ENCODE results near the gene SLC29A3. TPM values are rescaled to one million over a fixed set of nuclear protein-coding genes. Genes with fewer than 3 reads are reported as not detected.

Gene SLC29A3
- total and polyA plus RNA-seq, 2 experiments from 2014 or later: 10.3 to 12.3 TPM

DNA sequence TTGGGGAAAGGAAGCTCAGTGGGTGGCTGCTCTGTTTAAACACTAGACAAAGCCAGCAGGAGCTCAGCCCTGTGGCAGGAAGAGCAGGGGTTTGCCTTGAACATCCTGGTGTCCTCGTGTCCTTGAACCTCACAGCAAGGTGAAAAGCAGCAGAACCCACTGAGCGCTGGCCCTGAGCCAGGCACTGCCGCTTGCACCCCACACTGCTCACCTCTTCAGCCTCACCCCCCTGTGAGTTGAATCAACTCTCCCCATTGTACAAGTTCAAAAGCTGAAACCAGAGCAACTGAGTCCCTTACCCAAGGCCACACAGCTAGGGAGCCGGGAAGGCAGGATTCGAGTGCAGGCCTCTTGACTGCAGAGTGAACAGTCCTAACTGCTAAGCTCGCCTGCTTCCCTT, 32.0 kb downstream of the SLC29A3 start:
- no peak overlapping the region for H2AFZ ChIP-seq
- no peak overlapping the region for H3K4me3 Mint-ChIP-seq
- TF ChIP-seq EZH2phosphoT487 (IDR thresholded peaks at IDR 0.05; ENCODE audit: unreplicated experiment): no peak
- no peak for TF ChIP-seq NANOG (IDR thresholded peaks at IDR 0.05; ENCODE audit: borderline replicate concordance)
- TF ChIP-seq STAT1 (IDR thresholded peaks at IDR 0.05; ENCODE audit: unreplicated experiment): no peak
- H4K20me1 ChIP-seq (replicated peaks; ENCODE audit: insufficient read depth): no peaks in the 10 kb centered on the region
- peaks cover 17% of the 10 kb centered on the region for H3K4me1 Mint-ChIP-seq
- no peak for DNase-seq (ENCODE audit: low spot score)
- H3K4me1 ChIP-seq (ENCODE audit: insufficient read depth): 0 out of 2 replicates have a peak, but pooled peaks cover 4% of the 10 kb centered on the region
- no peak overlapping the region for H3K27ac ChIP-seq (ENCODE audit: low read depth)
- no peaks in the 10 kb centered on the region for H3K27me3 ChIP-seq (ENCODE audit: insufficient read depth)
- no peaks in the 10 kb centered on the region for H3K9me2 ChIP-seq (ENCODE audit: insufficient read depth)
- ATAC-seq: no peak
- no peak overlapping the region for H3K4me2 ChIP-seq
- no peaks in the 10 kb centered on the region for H3K79me2 ChIP-seq (replicated peaks; ENCODE audit: insufficient read depth)
- H3K9me3 Mint-ChIP-seq: no peaks in the 10 kb centered on the region
- H3K36me3 ChIP-seq (ENCODE audit: insufficient read depth): no peaks in the 10 kb centered on the region
- H3K36me3 Mint-ChIP-seq (ENCODE audit: low read depth): peaks cover 6% of the 10 kb centered on the region; the same call in 1 of the 3 replicates
- H3K27ac Mint-ChIP-seq: no peak overlapping the region
- H3F3A ChIP-seq (replicated peaks; ENCODE audit: low read depth): no peaks in the 10 kb centered on the region
- H3K27me3 Mint-ChIP-seq (ENCODE audit: insufficient read depth, low read depth, poor library complexity): peaks cover 7% of the 10 kb centered on the region
- no peak overlapping the region for H3K4me3 ChIP-seq

DNA sequence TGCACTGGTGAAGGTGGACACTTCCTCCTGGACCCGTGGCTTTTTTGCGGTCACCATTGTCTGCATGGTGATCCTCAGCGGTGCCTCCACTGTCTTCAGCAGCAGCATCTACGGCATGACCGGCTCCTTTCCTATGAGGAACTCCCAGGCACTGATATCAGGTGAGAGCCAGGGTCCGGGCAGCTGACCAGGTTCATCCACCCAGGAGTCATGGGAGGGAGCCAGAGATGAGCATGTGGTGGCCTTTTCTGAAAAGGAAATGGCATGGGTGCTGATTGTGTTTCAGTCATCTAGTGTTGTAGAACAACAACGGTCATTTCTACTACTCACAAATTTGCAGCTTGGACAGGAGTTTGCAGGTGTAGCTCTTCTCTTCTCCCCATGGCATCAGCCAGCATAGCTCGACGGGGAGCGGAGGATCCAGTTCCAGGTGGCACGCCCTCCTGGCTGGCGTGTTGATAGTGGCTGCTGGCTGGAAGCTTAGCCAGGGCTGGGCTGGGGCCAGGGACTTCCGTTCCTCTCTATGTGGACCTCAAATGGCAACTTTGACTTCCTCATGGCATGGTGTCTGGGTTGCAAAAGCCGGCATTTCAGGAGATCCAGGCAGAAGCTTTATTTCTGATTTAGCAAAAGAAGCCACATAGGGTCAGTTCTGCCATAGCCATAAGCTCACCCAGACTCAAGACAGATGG, 32.7 kb downstream of the SLC29A3 start:
- Histone ChIP-seq H3K4me2 (no peak overlapping the region), H3K36me3 (ENCODE audit: insufficient read depth) (no peaks in the 10 kb centered on the region; the same call in 1 of the 2 replicates), H4K20me1 (replicated peaks; ENCODE audit: insufficient read depth) (no peaks in the 10 kb centered on the region), H3K4me1 (ENCODE audit: insufficient read depth) (0 out of 2 replicates have a peak, but pooled peaks cover 4% of the 10 kb centered on the region), H3K4me3 (no peak overlapping the region), H3K27me3 (ENCODE audit: insufficient read depth) (no peaks in the 10 kb centered on the region), H3K27ac (ENCODE audit: low read depth) (no peak overlapping the region), H3K79me2 (replicated peaks; ENCODE audit: insufficient read depth) (no peaks in the 10 kb centered on the region), H3K9me2 (ENCODE audit: insufficient read depth) (no peaks in the 10 kb centered on the region), H2AFZ (no peak overlapping the region), H3F3A (replicated peaks; ENCODE audit: low read depth) (no peaks in the 10 kb centered on the region)
- H3K36me3 Mint-ChIP-seq (ENCODE audit: low read depth): peaks cover 7% of the 10 kb centered on the region; the same call in 1 of the 3 replicates
- H3K27me3 Mint-ChIP-seq (ENCODE audit: insufficient read depth, low read depth, poor library complexity): peaks cover 7% of the 10 kb centered on the region
- TF ChIP-seq, protein P1, sequence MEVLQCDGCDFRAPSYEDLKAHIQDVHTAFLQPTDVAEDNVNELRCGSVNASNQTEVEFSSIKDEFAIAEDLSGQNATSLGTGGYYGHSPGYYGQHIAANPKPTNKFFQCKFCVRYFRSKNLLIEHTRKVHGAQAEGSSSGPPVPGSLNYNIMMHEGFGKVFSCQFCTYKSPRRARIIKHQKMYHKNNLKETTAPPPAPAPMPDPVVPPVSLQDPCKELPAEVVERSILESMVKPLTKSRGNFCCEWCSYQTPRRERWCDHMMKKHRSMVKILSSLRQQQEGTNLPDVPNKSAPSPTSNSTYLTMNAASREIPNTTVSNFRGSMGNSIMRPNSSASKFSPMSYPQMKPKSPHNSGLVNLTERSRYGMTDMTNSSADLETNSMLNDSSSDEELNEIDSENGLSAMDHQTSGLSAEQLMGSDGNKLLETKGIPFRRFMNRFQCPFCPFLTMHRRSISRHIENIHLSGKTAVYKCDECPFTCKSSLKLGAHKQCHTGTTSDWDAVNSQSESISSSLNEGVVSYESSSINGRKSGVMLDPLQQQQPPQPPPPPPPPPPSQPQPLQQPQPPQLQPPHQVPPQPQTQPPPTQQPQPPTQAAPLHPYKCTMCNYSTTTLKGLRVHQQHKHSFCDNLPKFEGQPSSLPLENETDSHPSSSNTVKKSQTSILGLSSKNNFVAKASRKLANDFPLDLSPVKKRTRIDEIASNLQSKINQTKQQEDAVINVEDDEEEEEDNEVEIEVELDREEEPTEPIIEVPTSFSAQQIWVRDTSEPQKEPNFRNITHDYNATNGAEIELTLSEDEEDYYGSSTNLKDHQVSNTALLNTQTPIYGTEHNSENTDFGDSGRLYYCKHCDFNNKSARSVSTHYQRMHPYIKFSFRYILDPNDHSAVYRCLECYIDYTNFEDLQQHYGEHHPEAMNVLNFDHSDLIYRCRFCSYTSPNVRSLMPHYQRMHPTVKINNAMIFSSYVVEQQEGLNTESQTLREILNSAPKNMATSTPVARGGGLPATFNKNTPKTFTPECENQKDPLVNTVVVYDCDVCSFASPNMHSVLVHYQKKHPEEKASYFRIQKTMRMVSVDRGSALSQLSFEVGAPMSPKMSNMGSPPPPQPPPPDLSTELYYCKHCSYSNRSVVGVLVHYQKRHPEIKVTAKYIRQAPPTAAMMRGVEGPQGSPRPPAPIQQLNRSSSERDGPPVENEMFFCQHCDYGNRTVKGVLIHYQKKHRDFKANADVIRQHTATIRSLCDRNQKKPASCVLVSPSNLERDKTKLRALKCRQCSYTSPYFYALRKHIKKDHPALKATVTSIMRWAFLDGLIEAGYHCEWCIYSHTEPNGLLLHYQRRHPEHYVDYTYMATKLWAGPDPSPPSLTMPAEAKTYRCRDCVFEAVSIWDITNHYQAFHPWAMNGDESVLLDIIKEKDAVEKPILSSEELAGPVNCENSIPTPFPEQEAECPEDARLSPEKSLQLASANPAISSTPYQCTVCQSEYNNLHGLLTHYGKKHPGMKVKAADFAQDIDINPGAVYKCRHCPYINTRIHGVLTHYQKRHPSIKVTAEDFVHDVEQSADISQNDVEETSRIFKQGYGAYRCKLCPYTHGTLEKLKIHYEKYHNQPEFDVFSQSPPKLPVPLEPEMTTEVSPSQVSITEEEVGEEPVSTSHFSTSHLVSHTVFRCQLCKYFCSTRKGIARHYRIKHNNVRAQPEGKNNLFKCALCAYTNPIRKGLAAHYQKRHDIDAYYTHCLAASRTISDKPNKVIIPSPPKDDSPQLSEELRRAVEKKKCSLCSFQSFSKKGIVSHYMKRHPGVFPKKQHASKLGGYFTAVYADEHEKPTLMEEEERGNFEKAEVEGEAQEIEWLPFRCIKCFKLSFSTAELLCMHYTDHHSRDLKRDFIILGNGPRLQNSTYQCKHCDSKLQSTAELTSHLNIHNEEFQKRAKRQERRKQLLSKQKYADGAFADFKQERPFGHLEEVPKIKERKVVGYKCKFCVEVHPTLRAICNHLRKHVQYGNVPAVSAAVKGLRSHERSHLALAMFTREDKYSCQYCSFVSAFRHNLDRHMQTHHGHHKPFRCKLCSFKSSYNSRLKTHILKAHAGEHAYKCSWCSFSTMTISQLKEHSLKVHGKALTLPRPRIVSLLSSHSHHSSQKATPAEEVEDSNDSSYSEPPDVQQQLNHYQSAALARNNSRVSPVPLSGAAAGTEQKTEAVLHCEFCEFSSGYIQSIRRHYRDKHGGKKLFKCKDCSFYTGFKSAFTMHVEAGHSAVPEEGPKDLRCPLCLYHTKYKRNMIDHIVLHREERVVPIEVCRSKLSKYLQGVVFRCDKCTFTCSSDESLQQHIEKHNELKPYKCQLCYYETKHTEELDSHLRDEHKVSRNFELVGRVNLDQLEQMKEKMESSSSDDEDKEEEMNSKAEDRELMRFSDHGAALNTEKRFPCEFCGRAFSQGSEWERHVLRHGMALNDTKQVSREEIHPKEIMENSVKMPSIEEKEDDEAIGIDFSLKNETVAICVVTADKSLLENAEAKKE (CRISPR knock-in tag; IDR thresholded peaks at IDR 0.05): no peak
- TF ChIP-seq JUNB (IDR thresholded peaks at IDR 0.05; ENCODE audit: unreplicated experiment) (no peak), CREB1 (CRISPR knock-in tag; IDR thresholded peaks at IDR 0.05; ENCODE audit: low read depth) (no peak), EZH2phosphoT487 (IDR thresholded peaks at IDR 0.05; ENCODE audit: unreplicated experiment) (no peak), STAT1 (IDR thresholded peaks at IDR 0.05; ENCODE audit: unreplicated experiment) (no peak), ZNF331 (CRISPR knock-in tag; IDR thresholded peaks at IDR 0.05; ENCODE audit: low read depth) (no peak), POLR2AphosphoS5 (IDR thresholded peaks at IDR 0.05; ENCODE audit: low read depth) (no peak)
- TF ChIP-seq, protein P2, sequence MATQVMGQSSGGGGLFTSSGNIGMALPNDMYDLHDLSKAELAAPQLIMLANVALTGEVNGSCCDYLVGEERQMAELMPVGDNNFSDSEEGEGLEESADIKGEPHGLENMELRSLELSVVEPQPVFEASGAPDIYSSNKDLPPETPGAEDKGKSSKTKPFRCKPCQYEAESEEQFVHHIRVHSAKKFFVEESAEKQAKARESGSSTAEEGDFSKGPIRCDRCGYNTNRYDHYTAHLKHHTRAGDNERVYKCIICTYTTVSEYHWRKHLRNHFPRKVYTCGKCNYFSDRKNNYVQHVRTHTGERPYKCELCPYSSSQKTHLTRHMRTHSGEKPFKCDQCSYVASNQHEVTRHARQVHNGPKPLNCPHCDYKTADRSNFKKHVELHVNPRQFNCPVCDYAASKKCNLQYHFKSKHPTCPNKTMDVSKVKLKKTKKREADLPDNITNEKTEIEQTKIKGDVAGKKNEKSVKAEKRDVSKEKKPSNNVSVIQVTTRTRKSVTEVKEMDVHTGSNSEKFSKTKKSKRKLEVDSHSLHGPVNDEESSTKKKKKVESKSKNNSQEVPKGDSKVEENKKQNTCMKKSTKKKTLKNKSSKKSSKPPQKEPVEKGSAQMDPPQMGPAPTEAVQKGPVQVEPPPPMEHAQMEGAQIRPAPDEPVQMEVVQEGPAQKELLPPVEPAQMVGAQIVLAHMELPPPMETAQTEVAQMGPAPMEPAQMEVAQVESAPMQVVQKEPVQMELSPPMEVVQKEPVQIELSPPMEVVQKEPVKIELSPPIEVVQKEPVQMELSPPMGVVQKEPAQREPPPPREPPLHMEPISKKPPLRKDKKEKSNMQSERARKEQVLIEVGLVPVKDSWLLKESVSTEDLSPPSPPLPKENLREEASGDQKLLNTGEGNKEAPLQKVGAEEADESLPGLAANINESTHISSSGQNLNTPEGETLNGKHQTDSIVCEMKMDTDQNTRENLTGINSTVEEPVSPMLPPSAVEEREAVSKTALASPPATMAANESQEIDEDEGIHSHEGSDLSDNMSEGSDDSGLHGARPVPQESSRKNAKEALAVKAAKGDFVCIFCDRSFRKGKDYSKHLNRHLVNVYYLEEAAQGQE (IDR thresholded peaks at IDR 0.05; ENCODE audit: unreplicated experiment): no peak
- TF ChIP-seq, protein P3, sequence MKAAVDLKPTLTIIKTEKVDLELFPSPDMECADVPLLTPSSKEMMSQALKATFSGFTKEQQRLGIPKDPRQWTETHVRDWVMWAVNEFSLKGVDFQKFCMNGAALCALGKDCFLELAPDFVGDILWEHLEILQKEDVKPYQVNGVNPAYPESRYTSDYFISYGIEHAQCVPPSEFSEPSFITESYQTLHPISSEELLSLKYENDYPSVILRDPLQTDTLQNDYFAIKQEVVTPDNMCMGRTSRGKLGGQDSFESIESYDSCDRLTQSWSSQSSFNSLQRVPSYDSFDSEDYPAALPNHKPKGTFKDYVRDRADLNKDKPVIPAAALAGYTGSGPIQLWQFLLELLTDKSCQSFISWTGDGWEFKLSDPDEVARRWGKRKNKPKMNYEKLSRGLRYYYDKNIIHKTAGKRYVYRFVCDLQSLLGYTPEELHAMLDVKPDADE (IDR thresholded peaks at IDR 0.05): no peak
- H3K9me3 Mint-ChIP-seq: no peaks in the 10 kb centered on the region
- ATAC-seq: no peak
- H3K4me1 Mint-ChIP-seq: peaks cover 17% of the 10 kb centered on the region
- no peak overlapping the region for H3K27ac Mint-ChIP-seq
- no peak for DNase-seq (ENCODE audit: low spot score)
- H3K4me3 Mint-ChIP-seq: no peak overlapping the region

Data from GM23338 (cell line).